Aorta (tissue), 5 donors: Measurements from ENCODE around the gene MYG1. TPM values are rescaled to one million over a fixed set of nuclear protein-coding genes. Genes with fewer than 3 reads are reported as not detected.

Experiments used
- ATAC-seq: fragments of 200-7000 bp; cut with Tn5 transposase; one replicate; pipeline ENCODE4 v1.9.1; 2022; ENCODE audit warnings: moderate library complexity; ENCODE audit not compliant: low FRiP score
- DNase-seq, 2 donors: peaks; one replicate each; pipeline ENCODE4 v3.0.0-alpha.2; 2020
- H3K27ac ChIP-seq, 2 donors: one replicate each; pipeline ENCODE4 v1.5.1; 2013; ENCODE audit warnings: low read length in 2 of 2, mild to moderate bottlenecking in 2 of 2, moderate library complexity in 2 of 2, control low read depth in 1 of 2, inconsistent platforms in 1 of 2, low read depth in 1 of 2
- H3K27me3 ChIP-seq, 2 donors: one replicate each; pipeline ENCODE4 v1.6.1; 2013; ENCODE audit warnings: control low read depth in 1 of 2, low read length in 1 of 2, mild to moderate bottlenecking in 1 of 2, moderate library complexity in 1 of 2; ENCODE audit not compliant: insufficient read depth in 2 of 2, control insufficient read depth in 1 of 2
- H3K36me3 ChIP-seq, 2 donors: one replicate each; pipeline ENCODE4 v1.6.1; 2013; ENCODE audit warnings: control low read depth in 1 of 2, low read length in 1 of 2, mild to moderate bottlenecking in 1 of 2; ENCODE audit not compliant: insufficient read depth in 2 of 2, control insufficient read depth in 1 of 2
- H3K4me1 ChIP-seq, 2 donors: one replicate each; pipeline ENCODE4 v1.6.1; 2013; ENCODE audit warnings: low read length in 2 of 2, control low read depth in 1 of 2, mild to moderate bottlenecking in 1 of 2, moderate library complexity in 1 of 2; ENCODE audit not compliant: insufficient read depth in 2 of 2, control insufficient read depth in 1 of 2
- H3K4me3 ChIP-seq, 2 donors: one replicate each; pipeline ENCODE4 v1.5.1; 2013; ENCODE audit warnings: low read length in 2 of 2, control low read depth in 1 of 2, mild to moderate bottlenecking in 1 of 2
- H3K9me3 ChIP-seq: one replicate; pipeline ENCODE4 v1.6.1; 2013; ENCODE audit warnings: mild to moderate bottlenecking, low read length; ENCODE audit not compliant: control insufficient read depth
- WGBS, 2 donors: extraction: QIAGEN DNeasy Blood & Tissue Kit; methylation state at CpG; one replicate each; pipeline ENCODE4 v1.1.7; 2013; 5-methylcytosine and 5-hydroxymethylcytosine counted together
- intact Hi-C, 2 donors: fragments of 100-400 bp; cut with DNase I; formaldehyde crosslinking; loops; one replicate each; pipeline versions ENCODE4 v1.14.2 to v1.15.0; 2022
- polyA plus RNA-seq, 2 donors: library from polyadenylated mRNA; stranded (reverse); fragments of 200-250 nt; gene quantifications; one replicate each; pipeline ENCODE4 v1.2.3, GENCODE V29; 2013
- total RNA-seq, 2 donors: library from RNA; stranded (reverse); fragmentation: NEBNext Ultra II Directional; extraction: Animal tissue kit (Norgen Biotek cat#: 25700); gene quantifications; one replicate each; pipeline ENCODE4 v1.2.1, GENCODE V29; 2021
- donor health status: healthy with polysubstance abuse.
- donor health status: Bipolar disorder and iron deficiency.
- donor health status: DM: no; HTN: no; CAD: no.
- donor health status: DM: no; HTN: no; CAD: no.
- donor health status: DM: yes; HTN: yes; CAD: no.

The MYG1 gene
- total and polyA plus RNA-seq, 4 donors: 32.7 to 112 (median 41.1) TPM

- intact Hi-C loops: no loop called here
- 95% methylated on average over 3 of the region's 3 CpGs for WGBS, 2 donors
- Histone ChIP-seq H3K27me3 (no peaks in the 10 kb centered on the region), H3K4me1 (no peaks in the 10 kb centered on the region), H3K9me3 (no peaks in the 10 kb centered on the region), H3K27ac (no peak overlapping the region), H3K36me3 (no peaks in the 10 kb centered on the region), H3K4me3 (no peak overlapping the region)
- no peak for ATAC-seq
- no peak for DNase-seq
Observed at GRCh38 chr12:53279283-53279869, 20.1 kb upstream of the MYG1 start.

- DNase-seq (no peak), ATAC-seq (no peak)
- H3K4me3 ChIP-seq: no peak overlapping the region
- no peaks in the 10 kb centered on the region for H3K27me3 ChIP-seq
- WGBS, 2 donors: 53 to 55% methylated on average over 9 of the region's 9 CpGs
- H3K27ac ChIP-seq: no peak overlapping the region
- no peaks in the 10 kb centered on the region for H3K36me3 ChIP-seq
- no peaks in the 10 kb centered on the region for H3K9me3 ChIP-seq
- H3K4me1 ChIP-seq: no peaks in the 10 kb centered on the region
- intact Hi-C loops: no loop called here
Observed at GRCh38 chr12:53279888-53280498, 19.5 kb upstream of the MYG1 start.

- ATAC-seq: no peak
- H3K4me1 ChIP-seq: no peaks in the 10 kb centered on the region
- H3K4me3 ChIP-seq: no peak overlapping the region
- DNase-seq: no peak
- H3K27me3 ChIP-seq: no peaks in the 10 kb centered on the region
- no peaks in the 10 kb centered on the region for H3K36me3 ChIP-seq
- H3K27ac ChIP-seq: no peak overlapping the region
- no peaks in the 10 kb centered on the region for H3K9me3 ChIP-seq
- 31 to 34% methylated on average over 9 of the region's 9 CpGs for WGBS, 2 donors
- intact Hi-C loops: loop anchor here in 1 of 2 donors (2.0 to 5.0 kb wide), 2 partner anchors 34 to 74 kb away; a partner anchor contains a TSS
Observed at GRCh38 chr12:53286448-53286847, 13.0 kb upstream of the MYG1 start.

GRCh38 chr12:53287741-53288216, 11.7 kb upstream of the MYG1 start:
- no peaks in the 10 kb centered on the region for H3K36me3 ChIP-seq
- H3K4me3 ChIP-seq: no peak overlapping the region
- H3K27me3 ChIP-seq: no peaks in the 10 kb centered on the region
- DNase-seq: peak; percentile 66 to 91
- 81% methylated on average over 11 of the region's 11 CpGs for WGBS, 2 donors
- H3K27ac ChIP-seq: no peak overlapping the region
- ATAC-seq: peak; percentile 63
- intact Hi-C loops: loop anchor here (1.0 to 5.0 kb wide), 3 partner anchors 35 to 75 kb away; a partner anchor contains a TSS
- no peaks in the 10 kb centered on the region for H3K9me3 ChIP-seq
- no peaks in the 10 kb centered on the region for H3K4me1 ChIP-seq

GRCh38 chr12:53288322-53288721, 11.2 kb upstream of the MYG1 start:
- ATAC-seq: no peak
- Histone ChIP-seq H3K36me3 (no peaks in the 10 kb centered on the region), H3K4me1 (no peaks in the 10 kb centered on the region), H3K27ac (no peak overlapping the region), H3K9me3 (no peaks in the 10 kb centered on the region), H3K27me3 (no peaks in the 10 kb centered on the region), H3K4me3 (no peak overlapping the region)
- intact Hi-C loops: loop anchor here in 1 of 2 donors (5.0 kb wide), 1 partner anchor 36 kb away; a partner anchor contains a TSS
- no peak for DNase-seq
- WGBS, 2 donors: 87 to 89% methylated on average over 6 of the region's 6 CpGs

GRCh38 chr12:53289891-53290290, 9.6 kb upstream of the MYG1 start:
- WGBS, 2 donors: 73 to 77% methylated on average over 4 of the region's 4 CpGs
- ATAC-seq: no peak
- Histone ChIP-seq H3K27me3 (no peaks in the 10 kb centered on the region), H3K4me3 (no peak overlapping the region), H3K36me3 (no peaks in the 10 kb centered on the region), H3K27ac (no peak overlapping the region), H3K4me1 (no peaks in the 10 kb centered on the region), H3K9me3 (no peaks in the 10 kb centered on the region)
- intact Hi-C loops: loop anchor here (5.0 to 10.0 kb wide), 2 partner anchors 38 to 225 kb away; a partner anchor contains a TSS
- DNase-seq: no peak

GRCh38 chr12:53290661-53291060, 8.8 kb upstream of the MYG1 start:
- intact Hi-C loops: loop anchor here in 1 of 2 donors (10.0 kb wide), 1 partner anchor 226 kb away; no protein-coding TSS in a partner anchor

GRCh38 chr12:53292426-53292825, 7.1 kb upstream of the MYG1 start:
- ATAC-seq: no peak

More at GRCh38 chr12:53290661-53291060, 8.8 kb upstream of the MYG1 start:
- H3K27me3 ChIP-seq: no peaks in the 10 kb centered on the region
- no peak for ATAC-seq
- H3K9me3 ChIP-seq: no peaks in the 10 kb centered on the region
- H3K4me1 ChIP-seq: no peaks in the 10 kb centered on the region
- no peak overlapping the region for H3K27ac ChIP-seq
- H3K4me3 ChIP-seq: no peak overlapping the region
- DNase-seq: no peak
- WGBS, 2 donors: 90 to 91% methylated on average over 9 of the region's 9 CpGs
- H3K36me3 ChIP-seq: no peaks in the 10 kb centered on the region

More at GRCh38 chr12:53292426-53292825, 7.1 kb upstream of the MYG1 start:
- Histone ChIP-seq H3K27ac (no peak overlapping the region), H3K36me3 (no peaks in the 10 kb centered on the region), H3K4me1 (no peaks in the 10 kb centered on the region), H3K9me3 (no peaks in the 10 kb centered on the region), H3K4me3 (no peak overlapping the region), H3K27me3 (no peaks in the 10 kb centered on the region)
- intact Hi-C loops: loop anchor here in 1 of 2 donors (10.0 kb wide), 1 partner anchor 228 kb away; no protein-coding TSS in a partner anchor
- DNase-seq: no peak
